Measurements from ENCODE around the gene DEUP1. TPM values are rescaled to one million over a fixed set of nuclear protein-coding genes. Genes with fewer than 3 reads are reported as not detected.

Gene DEUP1
- total and polyA plus RNA-seq, 2 experiments from 2014 or later, result not detected

GRCh38 chr11:93322207-93322606 lies 8.3 kb upstream of the DEUP1 start:
- H3K27ac ChIP-seq, result no peak overlapping the region
- H3F3A ChIP-seq (ENCODE audit: insufficient read depth), result no peaks in the 10 kb centered on the region
- H3K27me3 ChIP-seq (replicated peaks; ENCODE audit: insufficient read depth), result no peaks in the 10 kb centered on the region; the same call in 1 of the 2 replicates
- H3K9me2 ChIP-seq (ENCODE audit: insufficient read depth), result no peaks in the 10 kb centered on the region
- H3K9ac ChIP-seq, result no peak overlapping the region
- in situ Hi-C loops (cut with MboI), result no loop called here
- no peaks in the 10 kb centered on the region for H3K79me2 ChIP-seq (ENCODE audit: insufficient read depth)
- no peaks in the 10 kb centered on the region for H3K36me3 ChIP-seq (ENCODE audit: low read depth)
- H4K20me1 ChIP-seq (ENCODE audit: insufficient read depth), result no peaks in the 10 kb centered on the region
- no peak overlapping the region for H3K4me3 ChIP-seq
- no peaks in the 10 kb centered on the region for H3K4me1 ChIP-seq (ENCODE audit: insufficient read depth)
- H2AFZ ChIP-seq, result no peak overlapping the region
- WGBS, 2 experiments (ENCODE audit: low coverage in 1 of 2, low lambda C conversion rate in 2 of 2, missing lambda C conversion rate in 2 of 2), result 52 to 58% methylated on average over 2 of the region's 2 CpGs
- H3K4me2 ChIP-seq (ENCODE audit: unreplicated experiment), result no peak overlapping the region
- no peak for TF ChIP-seq EZH2 (IDR thresholded peaks at IDR 0.05; ENCODE audit: insufficient read depth, poor library complexity, severe bottlenecking)
- TF ChIP-seq EZH2phosphoT487 (IDR thresholded peaks at IDR 0.05; ENCODE audit: insufficient read depth, low read depth), result no peak
- no peaks in the 10 kb centered on the region for H3K9me3 ChIP-seq (ENCODE audit: low read depth)
- DNase-seq, result no peak

- Histone ChIP-seq H3K36me3 (ENCODE audit: low read depth) (no peaks in the 10 kb centered on the region), H3K79me2 (ENCODE audit: insufficient read depth) (no peaks in the 10 kb centered on the region), H3K4me2 (ENCODE audit: unreplicated experiment) (no peak overlapping the region), H3K9me3 (ENCODE audit: low read depth) (no peaks in the 10 kb centered on the region), H3F3A (ENCODE audit: insufficient read depth) (no peaks in the 10 kb centered on the region), H3K27ac (no peak overlapping the region), H3K4me3 (no peak overlapping the region), H3K9me2 (ENCODE audit: insufficient read depth) (no peaks in the 10 kb centered on the region), H3K9ac (no peak overlapping the region), H3K27me3 (replicated peaks; ENCODE audit: insufficient read depth) (no peaks in the 10 kb centered on the region; the same call in 1 of the 2 replicates), H2AFZ (no peak overlapping the region), H3K4me1 (ENCODE audit: insufficient read depth) (no peaks in the 10 kb centered on the region), H4K20me1 (ENCODE audit: insufficient read depth) (no peaks in the 10 kb centered on the region)
- no peak for DNase-seq
- TF ChIP-seq EZH2 (IDR thresholded peaks at IDR 0.05; ENCODE audit: insufficient read depth, poor library complexity, severe bottlenecking), result no peak
- no peak for TF ChIP-seq EZH2phosphoT487 (IDR thresholded peaks at IDR 0.05; ENCODE audit: insufficient read depth, low read depth)
- WGBS, 2 experiments (ENCODE audit: low coverage in 1 of 2, low lambda C conversion rate in 2 of 2, missing lambda C conversion rate in 2 of 2), result 38 to 42% methylated on average over 1 of the region's 1 CpG
- in situ Hi-C loops (cut with MboI), result no loop called here
These were observed 6.8 kb upstream of the DEUP1 start for GRCh38 chr11:93323747-93324146.

GRCh38 chr11:93324500-93324899 lies 6.0 kb upstream of the DEUP1 start:
- TF ChIP-seq EZH2phosphoT487 (IDR thresholded peaks at IDR 0.05; ENCODE audit: insufficient read depth, low read depth), result no peak
- Histone ChIP-seq H3K9ac (no peak overlapping the region), H3K27me3 (replicated peaks; ENCODE audit: insufficient read depth) (peaks cover 4% of the 10 kb centered on the region; the same call in 1 of the 2 replicates), H3K4me3 (no peak overlapping the region), H3F3A (ENCODE audit: insufficient read depth) (no peaks in the 10 kb centered on the region), H3K27ac (no peak overlapping the region), H2AFZ (no peak overlapping the region), H3K4me2 (ENCODE audit: unreplicated experiment) (no peak overlapping the region), H3K79me2 (ENCODE audit: insufficient read depth) (no peaks in the 10 kb centered on the region), H3K4me1 (ENCODE audit: insufficient read depth) (no peaks in the 10 kb centered on the region), H3K36me3 (ENCODE audit: low read depth) (no peaks in the 10 kb centered on the region), H4K20me1 (ENCODE audit: insufficient read depth) (no peaks in the 10 kb centered on the region), H3K9me3 (ENCODE audit: low read depth) (no peaks in the 10 kb centered on the region), H3K9me2 (ENCODE audit: insufficient read depth) (no peaks in the 10 kb centered on the region)
- in situ Hi-C loops (cut with MboI), result no loop called here
- DNase-seq, result no peak
- WGBS, 2 experiments (ENCODE audit: low coverage in 1 of 2, low lambda C conversion rate in 2 of 2, missing lambda C conversion rate in 2 of 2), result 43 to 57% methylated on average over 3 of the region's 3 CpGs

GRCh38 chr11:93326681-93327080 lies 3.9 kb upstream of the DEUP1 start:
- no peaks in the 10 kb centered on the region for H3K36me3 ChIP-seq (ENCODE audit: low read depth)
- H3K4me2 ChIP-seq (ENCODE audit: unreplicated experiment), result no peak overlapping the region
- H3K27ac ChIP-seq, result no peak overlapping the region
- WGBS, 2 experiments (ENCODE audit: low coverage in 1 of 2, low lambda C conversion rate in 2 of 2, missing lambda C conversion rate in 2 of 2), result 61 to 71% methylated on average over 4 of the region's 4 CpGs
- H4K20me1 ChIP-seq (ENCODE audit: insufficient read depth), result no peaks in the 10 kb centered on the region
- H3F3A ChIP-seq (ENCODE audit: insufficient read depth), result no peaks in the 10 kb centered on the region
- in situ Hi-C loops (cut with MboI), result no loop called here
- H3K79me2 ChIP-seq (ENCODE audit: insufficient read depth), result no peaks in the 10 kb centered on the region
- H3K4me1 ChIP-seq (ENCODE audit: insufficient read depth), result no peaks in the 10 kb centered on the region
- H3K9me3 ChIP-seq (ENCODE audit: low read depth), result no peaks in the 10 kb centered on the region
- H3K27me3 ChIP-seq (replicated peaks; ENCODE audit: insufficient read depth), result peaks cover 18% of the 10 kb centered on the region
- no peak overlapping the region for H3K4me3 ChIP-seq
- DNase-seq, result no peak
- TF ChIP-seq EZH2 (IDR thresholded peaks at IDR 0.05; ENCODE audit: insufficient read depth, poor library complexity, severe bottlenecking) (no peak), EZH2phosphoT487 (IDR thresholded peaks at IDR 0.05; ENCODE audit: insufficient read depth, low read depth) (no peak)
- H2AFZ ChIP-seq, result no peak overlapping the region
- no peaks in the 10 kb centered on the region for H3K9me2 ChIP-seq (ENCODE audit: insufficient read depth)
- H3K9ac ChIP-seq, result no peak overlapping the region

- WGBS, 2 experiments (ENCODE audit: low coverage in 1 of 2, low lambda C conversion rate in 2 of 2, missing lambda C conversion rate in 2 of 2), result 4 to 5% methylated on average over 16 of the region's 16 CpGs
- peak; percentile 4 for DNase-seq
- Histone ChIP-seq H3K9me2 (ENCODE audit: insufficient read depth) (no peaks in the 10 kb centered on the region), H3K4me1 (ENCODE audit: insufficient read depth) (no peaks in the 10 kb centered on the region), H3K36me3 (ENCODE audit: low read depth) (no peaks in the 10 kb centered on the region), H3K27me3 (replicated peaks; ENCODE audit: insufficient read depth) (peaks cover 18% of the 10 kb centered on the region), H3K9ac (no peak overlapping the region), H4K20me1 (ENCODE audit: insufficient read depth) (no peaks in the 10 kb centered on the region), H3K4me2 (ENCODE audit: unreplicated experiment) (no peak overlapping the region), H2AFZ (peak overlapping the region; percentile 56; the same call in 1 of the 2 replicates), H3F3A (ENCODE audit: insufficient read depth) (no peaks in the 10 kb centered on the region), H3K27ac (no peak overlapping the region), H3K9me3 (ENCODE audit: low read depth) (no peaks in the 10 kb centered on the region), H3K79me2 (ENCODE audit: insufficient read depth) (no peaks in the 10 kb centered on the region), H3K4me3 (peak overlapping the region; percentile 29; the same call in 1 of the 2 replicates)
- in situ Hi-C loops (cut with MboI), result no loop called here
- TF ChIP-seq EZH2phosphoT487 (IDR thresholded peaks at IDR 0.05; ENCODE audit: insufficient read depth, low read depth) (no peak), EZH2 (IDR thresholded peaks at IDR 0.05; ENCODE audit: insufficient read depth, poor library complexity, severe bottlenecking) (peak; percentile 11)
These were observed 551 bp upstream of the DEUP1 start for GRCh38 chr11:93329936-93330445.
